K562 (cell line): ENCODE results near the gene DIPK1B. TPM values are rescaled to one million over a fixed set of nuclear protein-coding genes. Genes with fewer than 3 reads are reported as not detected.

Source experiments
- ATAC-seq: fragments of 200-7000 bp; cut with Tn5 transposase; 3 replicates; pipeline ENCODE4 v1.9.1; 2020; ENCODE audit warnings: moderate library complexity
- BruUV-seq: library from RNA; stranded (reverse); fragments of 400-500 nt; replicated peaks from 2 replicates; lab custom pipeline; 2021; lab: Mats Ljungman, UMichigan
- CTCF ChIA-PET: fragments of 300-600 bp; formaldehyde crosslinking; extraction: SDS; loops from one replicate; lab custom pipeline; 2021; ENCODE audit warnings: low intra/inter-chr PET ratio; lab: Yijun Ruan, JAX
- POLR2A ChIA-PET: fragments of 300-600, 350-650 bp; sonication (Branson Sonifier 250); formaldehyde crosslinking; extraction: SDS; loops from one replicate; lab custom pipeline; 2021; ENCODE audit warnings: antibody characterized with exemption, inconsistent platforms; lab: Yijun Ruan, JAX
- DNase-seq, 4 experiments: peaks; one replicate each; pipeline versions ENCODE4 v3.0.0 to v3.0.0-alpha.2; 2011 to 2018; ENCODE audit warnings: low spot score in 3 of 4, mixed read lengths in 3 of 4; ENCODE audit errors: extremely low read depth in 1 of 4
- FAIRE-seq: peaks from 2 replicates; lab custom pipeline; 2011; peaks lifted over from hg19 to GRCh38; lab: Jason Lieb, UNC
- H2AFZ ChIP-seq: 2 replicates; pipeline ENCODE4 v1.6.0; 2011; ENCODE audit warnings: low read depth, low read length, control low read depth, inconsistent platforms
- H3K27ac ChIP-seq: fragments of 200-600 bp; 3 replicates; pipeline ENCODE4 v1.8.0; 2011; ENCODE audit warnings: low read depth, mild to moderate bottlenecking, control low read depth, inconsistent platforms, low read length, moderate library complexity, mixed read lengths; ENCODE audit errors: extremely low read depth
- H3K27me3 ChIP-seq, 2 experiments: fragments of 300-600 bp in 1 of 2; 2 replicates in 1 of 2; 3 replicates in 1 of 2; pipeline versions ENCODE4 v1.6.0 to v1.8.0; 2011; ENCODE audit warnings: inconsistent platforms in 2 of 2, low read length in 2 of 2, mild to moderate bottlenecking in 1 of 2, mixed read lengths in 1 of 2, moderate library complexity in 1 of 2; ENCODE audit not compliant: control insufficient read depth in 2 of 2, insufficient read depth in 2 of 2
- H3K36me3 ChIP-seq: fragments of 300-600 bp; 3 replicates; pipeline ENCODE4 v1.8.0; 2011; ENCODE audit warnings: mild to moderate bottlenecking, low read length, inconsistent platforms; ENCODE audit not compliant: control insufficient read depth, insufficient read depth
- H3K4me1 ChIP-seq, 2 experiments: fragments of 200-600 bp in 1 of 2; replicated peaks in 1 of 2; 2 replicates in 1 of 2; 3 replicates in 1 of 2; pipeline versions ENCODE4 v1.5.1 to v1.8.0; 2011; ENCODE audit warnings: inconsistent platforms in 2 of 2, low read length in 2 of 2, mild to moderate bottlenecking in 1 of 2, mixed read lengths in 1 of 2, moderate library complexity in 1 of 2; ENCODE audit not compliant: control insufficient read depth in 2 of 2, insufficient read depth in 2 of 2
- H3K4me2 ChIP-seq: 2 replicates; pipeline ENCODE4 v1.6.1; 2011; ENCODE audit warnings: low read length, control low read depth, inconsistent platforms, mixed read lengths; ENCODE audit not compliant: insufficient read depth
- H3K4me3 ChIP-seq: fragments of 200-600 bp; sonication (generic), shearing (Covaris generic); 2 replicates; pipeline ENCODE4 v1.5.1; 2016; ENCODE audit warnings: control low read depth, inconsistent platforms
- H3K79me2 ChIP-seq: fragments of 200-600 bp; 3 replicates; pipeline ENCODE4 v1.8.0; 2011; ENCODE audit warnings: low read length, inconsistent platforms; ENCODE audit not compliant: control insufficient read depth, insufficient read depth
- H3K9ac ChIP-seq, 2 experiments: 2 replicates each; pipeline versions ENCODE4 v1.6.0 to v1.6.1; 2011; ENCODE audit warnings: low read depth in 2 of 2, low read length in 2 of 2, control low read depth in 1 of 2, inconsistent platforms in 1 of 2, mild to moderate bottlenecking in 1 of 2, mixed read lengths in 1 of 2; ENCODE audit not compliant: insufficient read depth in 1 of 2
- H3K9me1 ChIP-seq: one replicate; pipeline ENCODE4 v1.6.0; 2011; ENCODE audit warnings: inconsistent platforms, mild to moderate bottlenecking, low read length, moderate library complexity; ENCODE audit not compliant: control insufficient read depth, insufficient read depth
- H3K9me3 ChIP-seq: replicated peaks from 2 replicates; pipeline ENCODE4 v1.5.1; 2011; ENCODE audit warnings: low read depth, low read length, inconsistent platforms; ENCODE audit not compliant: control insufficient read depth, insufficient read depth
- H4K20me1 ChIP-seq: replicated peaks from 2 replicates; pipeline ENCODE4 v1.6.1; 2011; ENCODE audit warnings: low read length, inconsistent platforms, mixed read lengths; ENCODE audit not compliant: control insufficient read depth, insufficient read depth
- EGR1 ChIP-seq: fragments of 450-650 bp; conservative IDR thresholded peaks from 2 replicates; pipeline ENCODE4 v1.6.1; 2017; ENCODE audit warnings: mild to moderate bottlenecking
- HDGF ChIP-seq: fragments of 450-650 bp; IDR thresholded peaks from 2 replicates; pipeline ENCODE4 v1.6.1; 2016
- NFIC ChIP-seq: fragments of 450-650 bp; IDR thresholded peaks from 2 replicates; pipeline ENCODE4 v1.6.1; 2017; ENCODE audit warnings: mild to moderate bottlenecking, inconsistent platforms
- PCBP2 ChIP-seq: fragments of 200-400 bp; formaldehyde crosslinking; IDR thresholded peaks from 2 replicates; pipeline ENCODE4 v1.6.1; 2018; ENCODE audit warnings: low read length, low read depth, mild to moderate bottlenecking, moderate library complexity; ENCODE audit not compliant: poor library complexity, severe bottlenecking
- ZBTB1 ChIP-seq: sonication (generic); formaldehyde crosslinking; IDR thresholded peaks from 2 replicates; pipeline ENCODE4 v1.8.1; 2023; ENCODE audit warnings: missing genetic modification reagents, low read depth, mild to moderate bottlenecking, borderline replicate concordance
- ZBTB7A ChIP-seq: IDR thresholded peaks from 2 replicates; pipeline ENCODE4 v1.6.1; 2011; ENCODE audit warnings: low read depth, mild to moderate bottlenecking, low read length, moderate library complexity, borderline replicate concordance; ENCODE audit not compliant: control insufficient read depth
- ZNF436 ChIP-seq: fragments of 250-450, 450-650 bp; sonication (Bioruptor Pico); formaldehyde crosslinking; IDR thresholded peaks from 2 replicates; pipeline ENCODE4 v1.7.0; 2020; ENCODE audit warnings: mild to moderate bottlenecking
- WGBS: fragments of 100-300 bp; shearing (Covaris generic); methylation state at CpG from one replicate; pipeline ENCODE4 v1.1.6; 2016; ENCODE audit warnings: low coverage, mixed read lengths; ENCODE audit not compliant: insufficient coverage; ENCODE audit errors: missing lambda C conversion rate; 5-methylcytosine and 5-hydroxymethylcytosine counted together
- in situ Hi-C: fragments of 300-500 bp; cut with MboI; formaldehyde crosslinking; loops from 4 replicates; pipeline ENCODE4 v1.15.0; 2018; ENCODE audit warnings: inconsistent platforms, mixed read lengths
- intact Hi-C: fragments of 100-400 bp; cut with micrococcal nuclease; formaldehyde crosslinking; loops from 2 replicates; pipeline ENCODE4 v1.14.2; 2022
- polyA plus RNA-seq, 8 experiments: library from polyadenylated mRNA; depleted of rRNA in 4 of 8; stranded (reverse) in 5 of 8; unstranded in 3 of 8; fragments of >200 nt; fragmentation: Nextera tagmentation in 2 of 8; fragmentation: Illumina TruSeq in 1 of 8; extraction: Ambion mirVana in 2 of 8; extraction: Trizol in 1 of 8; gene quantifications; 2 replicates each; pipeline versions ENCODE4 v1.2.1 to v1.2.3, GENCODE V29; 2011 to 2014; ENCODE audit warnings: inconsistent platforms in 1 of 8, missing spikeins in 1 of 8
- total RNA-seq, 7 experiments: library from RNA; depleted of rRNA in 6 of 7; stranded (reverse); fragments of >200 nt in 6 of 7; fragmentation: Illumina TruSeq in 2 of 7; extraction: Trizol in 2 of 7; gene quantifications; 2 replicates each; pipeline versions ENCODE4 v1.2.1 to v1.2.3, GENCODE V29; 2011 to 2021; ENCODE audit warnings: low replicate concordance in 1 of 7

The DIPK1B gene
- total and polyA plus RNA-seq, 9 of the 15 experiments (the other 6 are each of a cell fraction or from before 2014, with no cell fraction given), result 0.08 to 22.3 (median 5.9) TPM

DNA sequence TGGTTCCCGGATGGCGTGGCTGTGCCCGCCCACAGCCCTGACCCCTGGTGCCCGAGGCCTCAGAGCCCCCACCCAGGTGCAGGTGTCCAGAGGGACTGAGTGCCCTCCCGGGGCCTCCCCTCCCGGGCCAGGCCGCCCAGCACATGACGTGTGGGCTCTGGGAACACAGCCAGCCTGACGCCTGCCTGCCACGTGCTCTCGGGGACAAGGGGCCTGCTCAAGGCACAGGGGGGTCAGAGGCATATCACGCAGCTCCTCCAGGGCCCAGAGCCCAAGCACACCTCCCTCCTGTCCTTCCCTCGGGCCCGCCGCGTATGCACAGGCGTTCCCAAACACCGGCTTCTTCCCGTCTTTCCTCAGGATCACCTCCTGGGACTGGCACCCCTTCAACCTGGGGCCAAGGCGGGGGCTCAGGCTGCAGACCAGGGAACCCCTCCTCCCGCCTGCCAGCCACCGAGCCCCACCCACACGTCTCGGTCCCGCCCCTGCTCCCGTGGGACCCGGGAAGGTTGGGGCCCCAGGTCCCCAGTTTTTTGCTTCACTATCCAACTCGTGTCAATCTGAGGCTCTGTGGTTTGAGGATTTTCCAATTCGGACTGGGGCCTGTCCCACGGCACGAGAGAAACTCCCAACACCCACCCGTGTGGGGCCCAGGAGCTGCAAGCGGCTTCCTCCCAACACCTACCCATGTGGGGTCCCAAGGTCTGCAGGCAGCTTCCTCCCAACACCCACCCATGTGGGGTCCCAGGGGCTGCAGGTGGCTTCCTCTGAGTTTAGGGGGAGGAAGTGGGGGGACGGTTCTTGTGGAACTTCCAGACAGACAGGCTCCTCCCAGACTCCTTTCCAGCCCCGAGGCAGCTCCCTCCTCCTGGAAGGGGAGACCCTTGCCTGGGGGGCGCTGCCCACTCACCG is 28.9 kb downstream of the DIPK1B start (continued):
- TF ChIP-seq PCBP2 (no peak), ZBTB1 (no peak), ZNF436 (no peak), ZBTB7A (peak; percentile 17; the same call in 1 of the 2 replicates), HDGF (no peak)

DNA sequence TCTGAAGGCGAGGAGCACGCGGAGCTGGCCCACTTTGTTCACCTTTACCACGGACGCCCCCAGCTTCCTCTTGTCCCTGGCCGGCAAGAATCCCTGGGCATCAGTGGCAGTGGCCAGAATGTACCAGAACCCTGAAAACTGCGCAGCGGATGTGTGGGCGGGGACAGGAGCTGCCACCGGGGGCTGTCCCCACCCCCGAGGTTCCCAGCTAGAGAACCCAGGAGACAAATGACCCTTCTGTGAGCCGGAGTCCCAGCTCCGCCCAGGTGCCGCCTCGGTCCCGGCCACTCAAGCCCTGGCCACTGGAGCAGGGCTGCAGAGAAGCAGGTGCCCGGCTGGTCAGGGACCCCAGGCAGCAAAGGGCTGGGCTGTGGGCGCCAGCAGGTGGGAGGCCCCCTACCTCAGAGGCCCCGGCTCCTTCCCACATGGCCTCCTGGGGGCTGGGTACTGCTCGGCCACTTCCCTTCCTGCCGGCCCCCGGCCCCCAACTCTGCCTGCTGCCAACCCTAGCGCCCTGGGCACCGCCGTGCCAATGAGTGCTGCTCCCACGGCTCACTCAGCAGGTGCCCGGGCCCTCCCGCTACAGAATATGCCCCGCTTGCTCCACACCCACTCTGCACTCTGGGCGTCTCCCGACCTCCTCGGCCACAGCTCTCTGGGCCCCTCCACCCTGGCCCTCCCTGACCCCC is 29.7 kb downstream of the DIPK1B start:
- no peak for ATAC-seq
- no peaks in the 10 kb centered on the region for H4K20me1 ChIP-seq
- H3K79me2 ChIP-seq, result no peaks in the 10 kb centered on the region
- no peaks in the 10 kb centered on the region for H3K36me3 ChIP-seq
- H3K27me3 ChIP-seq, result peaks cover 0 to 5% of the 10 kb centered on the region in 2 experiments; a peak in 3 of 5 replicates
- H3K4me2 ChIP-seq, result no peak overlapping the region
- 41% methylated on average over 20 of the region's 32 CpGs for WGBS
- H3K27ac ChIP-seq, result no peak overlapping the region
- BruUV-seq, result no TSS peak
- intact Hi-C loops (no loop called here), in situ Hi-C loops (no loop called here)
- no peak overlapping the region; the same call in 1 of the 2 replicates for H2AFZ ChIP-seq
- H3K9ac ChIP-seq, result peak overlapping the region in 1 of 2 experiments; percentile 41; a peak in 1 of 4 replicates
- no peak for DNase-seq
- ChIA-PET POLR2A (interaction anchor here (0.6 to 1.9 kb wide), 3 partner anchors 12 to 15 kb away, joined by 3 to 13 read pairs (median 6); no protein-coding TSS in a partner anchor), CTCF (interaction anchor here (0.6 kb wide), 1 partner anchor 1140 kb away, joined by 3 read pairs; no protein-coding TSS in a partner anchor)
- H3K9me1 ChIP-seq, result no peaks in the 10 kb centered on the region
- no peak overlapping the region for H3K4me3 ChIP-seq
- TF ChIP-seq NFIC (no peak), EGR1 (peak; percentile 56)
- H3K4me1 ChIP-seq, result peaks cover 16 to 81% of the 10 kb centered on the region in 2 experiments
- no peaks in the 10 kb centered on the region for H3K9me3 ChIP-seq
- no peak for FAIRE-seq
